Tibial nerve (tissue), 4 donors: ENCODE results near the gene ARL8A. TPM values are rescaled to one million over a fixed set of nuclear protein-coding genes. Genes with fewer than 3 reads are reported as not detected.

Experiments
- DNase-seq, 2 donors: peaks; one replicate each; pipeline ENCODE4 v3.0.0-alpha.2; 2019; ENCODE audit warnings: low spot score in 2 of 2
- H3K27ac ChIP-seq, 4 donors: fragments of 200-600 bp; sonication (generic) in 3 of 4; one replicate each; pipeline ENCODE4 v1.5.1; 2017 to 2019; ENCODE audit warnings: mild to moderate bottlenecking in 1 of 4
- H3K27me3 ChIP-seq, 2 donors: fragments of 200-600 bp; sonication (generic) in 1 of 2; one replicate each; pipeline versions ENCODE4 v1.5.1 to v1.6.0; 2017 to 2019
- H3K36me3 ChIP-seq, 3 donors: fragments of 200-600 bp; sonication (generic); one replicate each; pipeline ENCODE4 v1.5.1; 2018 to 2019
- H3K4me1 ChIP-seq, 4 donors: fragments of 200-600 bp; sonication (generic) in 3 of 4; one replicate each; pipeline ENCODE4 v1.5.1; 2017 to 2019
- H3K4me3 ChIP-seq, 4 donors: fragments of 200-600 bp; sonication (generic) in 3 of 4; one replicate each; pipeline ENCODE4 v1.5.1; 2017 to 2019; ENCODE audit warnings: mild to moderate bottlenecking in 1 of 4, moderate library complexity in 1 of 4
- H3K9me3 ChIP-seq, 4 donors: fragments of 200-600 bp; sonication (generic) in 3 of 4; one replicate each; pipeline ENCODE4 v1.5.1; 2017 to 2019
- CTCF ChIP-seq, 5 experiments: fragments of 200-600 bp in 3 of 5; fragments of 450-650 bp in 2 of 5; sonication (generic) in 3 of 5; IDR thresholded peaks; one replicate each; pipeline ENCODE4 v1.5.1; 2016 to 2019; ENCODE audit warnings: antibody characterized with exemption in 5 of 5, mild to moderate bottlenecking in 3 of 5, moderate library complexity in 2 of 5
- EP300 ChIP-seq, 2 donors: sonication (generic); formaldehyde crosslinking; IDR thresholded peaks; one replicate each; pipeline ENCODE4 v1.6.1; 2017; ENCODE audit warnings: antibody characterized with exemption in 2 of 2, mild to moderate bottlenecking in 1 of 2
- POLR2A ChIP-seq, 2 donors: fragments of 450-650 bp; IDR thresholded peaks; one replicate each; pipeline ENCODE4 v1.6.1; 2017; ENCODE audit warnings: antibody characterized with exemption in 2 of 2, mild to moderate bottlenecking in 2 of 2, moderate library complexity in 2 of 2
- WGBS, 2 donors: methylation state at CpG; one replicate each; pipeline ENCODE4 v1.1.5; 2018; 5-methylcytosine and 5-hydroxymethylcytosine counted together
- total RNA-seq, 4 donors: library from RNA; depleted of rRNA; stranded (reverse); fragments of >200 nt; gene quantifications; one replicate each; pipeline ENCODE4 v1.1.0, GENCODE V29; 2016

Gene ARL8A
- total RNA-seq, 4 donors from 2014 or later, result 35.0 to 64.5 (median 49.3) TPM

GRCh38 chr1:202161151-202162046 lies 16.9 kb upstream of the ARL8A start:
- no peak for TF ChIP-seq CTCF (IDR thresholded peaks at IDR 0.05)
- TF ChIP-seq POLR2A (IDR thresholded peaks at IDR 0.05), result no peak
- no peak for TF ChIP-seq EP300 (IDR thresholded peaks at IDR 0.05)
- H3K9me3 ChIP-seq, result no peaks in the 10 kb centered on the region
- H3K4me1 ChIP-seq, result peaks cover 0 to 53% (median 22%) of the 10 kb centered on the region in 4 donors
- 53 to 60% methylated on average over 22 of the region's 22 CpGs for WGBS, 2 donors
- H3K27me3 ChIP-seq, result no peaks in the 10 kb centered on the region
- H3K36me3 ChIP-seq, result no peaks in the 10 kb centered on the region
- H3K4me3 ChIP-seq, result no peak overlapping the region
- peak overlapping the region in 2 of 4 donors; percentile 39 to 80 for H3K27ac ChIP-seq
- DNase-seq, result no peak

- TF ChIP-seq EP300 (IDR thresholded peaks at IDR 0.05) (no peak), CTCF (IDR thresholded peaks at IDR 0.05) (peak in 3 of 5 experiments; percentile 5 to 35 (median 18))
- Histone ChIP-seq H3K36me3 (no peaks in the 10 kb centered on the region), H3K27ac (peak within 1 kb of the TSS in 2 of 4 donors; percentile 39 to 80), H3K27me3 (no peaks in the 10 kb centered on the region), H3K4me1 (peaks cover 0 to 50% (median 20%) of the 10 kb centered on the region in 4 donors), H3K9me3 (no peaks in the 10 kb centered on the region), H3K4me3 (peak within 1 kb of the TSS in 3 of 4 donors; percentile 6 to 32 (median 32))
- no peak for DNase-seq
- 58 to 59% methylated on average over 17 of the region's 17 CpGs for WGBS, 2 donors
Measured at GRCh38 chr1:202160377-202160940, 15.9 kb upstream of the ARL8A start, which contains the start of gene PTPN7. Gene PTPN7, minus strand, starts transcription at chr1:202160602. Its CDS starts 1,200 bp downstream, at chr1:202159402.

GRCh38 chr1:202159534-202160371 lies 15.2 kb upstream of the ARL8A start:
- H3K36me3 ChIP-seq, result no peaks in the 10 kb centered on the region
- WGBS, 2 donors, result 78 to 81% methylated on average over 16 of the region's 16 CpGs
- TF ChIP-seq POLR2A (IDR thresholded peaks at IDR 0.05), result no peak
- no peak for TF ChIP-seq CTCF (IDR thresholded peaks at IDR 0.05)
- TF ChIP-seq EP300 (IDR thresholded peaks at IDR 0.05), result no peak
- peaks cover 0 to 52% (median 20%) of the 10 kb centered on the region in 4 donors for H3K4me1 ChIP-seq
- H3K27me3 ChIP-seq, result no peaks in the 10 kb centered on the region
- H3K4me3 ChIP-seq, result peak overlapping the region in 3 of 4 donors; percentile 6 to 32 (median 32)
- no peak for DNase-seq
- no peaks in the 10 kb centered on the region for H3K9me3 ChIP-seq
- H3K27ac ChIP-seq, result peak overlapping the region in 2 of 4 donors; percentile 38 to 80

- no peak for TF ChIP-seq POLR2A (IDR thresholded peaks at IDR 0.05)
- no peak for TF ChIP-seq EP300 (IDR thresholded peaks at IDR 0.05)
- no peak for TF ChIP-seq CTCF (IDR thresholded peaks at IDR 0.05)
- Histone ChIP-seq H3K4me3 (peak overlapping the region in 2 of 4 donors; percentile 32), H3K36me3 (no peaks in the 10 kb centered on the region), H3K4me1 (peaks cover 0 to 48% (median 15%) of the 10 kb centered on the region in 4 donors), H3K27me3 (no peaks in the 10 kb centered on the region), H3K9me3 (no peaks in the 10 kb centered on the region), H3K27ac (peak overlapping the region in 1 of 4 donors; percentile 80)
- 87 to 88% methylated on average over 9 to 10 of the region's 10 CpGs for WGBS, 2 donors
- DNase-seq, result no peak
Measured at GRCh38 chr1:202158810-202159533, 14.4 kb upstream of the ARL8A start.
